ENCODE results near the gene LRRC1. TPM values are rescaled to one million over a fixed set of nuclear protein-coding genes. Genes with fewer than 3 reads are reported as not detected.

The LRRC1 gene
- total RNA-seq, 1 experiment from 2014 or later = 10.3 TPM

GRCh38 chr6:53929041-53929820 is 134.4 kb downstream of the LRRC1 start:
- H2BK120ac ChIP-seq (ENCODE audit: low read depth, low read length, poor library complexity, severe bottlenecking) = no peak overlapping the region
- no peak overlapping the region for H3T11ph ChIP-seq (ENCODE audit: low read length)
- no peaks in the 10 kb centered on the region for H3K4me1 ChIP-seq (ENCODE audit: insufficient read depth, low read length)
- peaks cover 2% of the 10 kb centered on the region; the same call in 1 of the 2 replicates for H3K27me3 Mint-ChIP-seq (ENCODE audit: low read depth)
- H3K79me2 ChIP-seq (ENCODE audit: insufficient read depth, low read length) = no peaks in the 10 kb centered on the region
- H3K27me3 ChIP-seq (ENCODE audit: insufficient read depth, low read length) = no peaks in the 10 kb centered on the region
- no peaks in the 10 kb centered on the region for H3K9me3 ChIP-seq (ENCODE audit: control insufficient read depth, low read depth, low read length)
- H4K5ac ChIP-seq (ENCODE audit: insufficient read length, low read depth, low read length) = no peak overlapping the region
- H2BK5ac ChIP-seq (ENCODE audit: insufficient read length, low read length) = no peak overlapping the region
- no peak overlapping the region for H2BK20ac ChIP-seq (ENCODE audit: low read depth, low read length, poor library complexity, severe bottlenecking)
- H3K14ac ChIP-seq (ENCODE audit: insufficient read depth, low read length) = no peak overlapping the region
- no peak overlapping the region for H3K23ac ChIP-seq (ENCODE audit: insufficient read length, low read depth, low read length)
- H2AK5ac ChIP-seq (ENCODE audit: insufficient read length, low read length) = no peak overlapping the region
- no peak overlapping the region for H4K8ac ChIP-seq (replicated peaks; ENCODE audit: insufficient read length, low read depth, low read length)
- H3K79me1 ChIP-seq (ENCODE audit: insufficient read depth, low read depth, low read length, poor library complexity, severe bottlenecking) = no peaks in the 10 kb centered on the region
- H3K56ac ChIP-seq (ENCODE audit: insufficient read length, low read depth, low read length) = no peak overlapping the region
- peaks cover 3 to 7% of the 10 kb centered on the region in 2 experiments; a peak in 2 of 4 replicates for H3K4me1 Mint-ChIP-seq
- no peak overlapping the region for H4K91ac ChIP-seq (ENCODE audit: insufficient read length, low read depth, low read length)
- H3K4me3 Mint-ChIP-seq = no peak overlapping the region
- no peak overlapping the region for H3K9ac ChIP-seq (ENCODE audit: extremely low read depth, insufficient read length, low read length)
- no peak overlapping the region for H3K18ac ChIP-seq (ENCODE audit: insufficient read length, low read depth, low read length)
- no peak for TF ChIP-seq CTCF (conservative IDR thresholded peaks at IDR 0.05)
- H3K27ac Mint-ChIP-seq = no peak overlapping the region
- no peak overlapping the region for H3K27ac ChIP-seq (ENCODE audit: insufficient read length, low read depth, low read length)
- DNase-seq = no peak
- H3K9me3 Mint-ChIP-seq = peaks cover 5 to 8% of the 10 kb centered on the region in 2 experiments; a peak in 4 of 5 replicates
- no peaks in the 10 kb centered on the region for H3K23me2 ChIP-seq (ENCODE audit: insufficient read length, low read depth, low read length, poor library complexity, severe bottlenecking)
- H3K36me3 Mint-ChIP-seq (ENCODE audit: insufficient read depth in 1 of 3, low read depth in 3 of 3) = peaks cover 3 to 19% (median 12%) of the 10 kb centered on the region in 3 experiments
- no peaks in the 10 kb centered on the region for H4K20me1 ChIP-seq (ENCODE audit: control insufficient read depth, insufficient read depth, insufficient read length)
- no peak overlapping the region for H2BK12ac ChIP-seq (ENCODE audit: insufficient read length, low read depth, low read length)
- H3K4me2 ChIP-seq (ENCODE audit: insufficient read depth, insufficient read length, low read length) = no peak overlapping the region
- no CpG with 5 or more reads among the region's 4 CpGs for whole genome bisulfite sequencing (ENCODE audit: extremely low coverage, insufficient read length, low lambda C conversion rate)
- no peak overlapping the region for H3K4ac ChIP-seq (ENCODE audit: low read depth, low read length)
- H2BK15ac ChIP-seq (ENCODE audit: low read depth, low read length) = no peak overlapping the region
- H2AFZ ChIP-seq (ENCODE audit: low read length) = no peak overlapping the region

Measured in H9 (cell line).